IMR-90 (cell line): ENCODE results near the gene PI16. TPM values are rescaled to one million over a fixed set of nuclear protein-coding genes. Genes with fewer than 3 reads are reported as not detected.

ENCODE experiments used
- ATAC-seq: fragments of 200-7000 bp; cut with Tn5 transposase; 2 replicates; pipeline ENCODE4 v1.9.1; 2020; ENCODE audit warnings: low read depth, mild to moderate bottlenecking, moderate library complexity
- BruUV-seq: library from RNA; stranded (reverse); fragments of 400-500 nt; replicated peaks from 2 replicates; lab custom pipeline; 2021; lab: Mats Ljungman, UMichigan
- CTCF ChIA-PET: fragments of 300-600 bp; formaldehyde crosslinking; extraction: SDS; loops from one replicate; lab custom pipeline; 2021; ENCODE audit warnings: antibody characterized with exemption; lab: Yijun Ruan, JAX
- POLR2A ChIA-PET: fragments of 300-600 bp; sonication (Branson Sonifier 250); formaldehyde crosslinking; loops from one replicate; lab custom pipeline; 2022; ENCODE audit warnings: antibody characterized with exemption; ENCODE audit not compliant: unreplicated experiment; lab: Charles Lee
- DNase-seq: peaks from one replicate; pipeline ENCODE4 v3.0.0; 2013
- H2AFZ ChIP-seq: replicated peaks from 2 replicates; pipeline ENCODE3; 2013; ENCODE audit warnings: low read length, mild to moderate bottlenecking; ENCODE audit not compliant: poor library complexity
- H2AK5ac ChIP-seq: 2 replicates; pipeline ENCODE4 v1.6.1; 2013; ENCODE audit warnings: low read depth, low read length, inconsistent platforms
- H2AK9ac ChIP-seq: replicated peaks from 2 replicates; pipeline ENCODE3; 2013; ENCODE audit warnings: mild to moderate bottlenecking, low read depth, low read length, moderate library complexity; ENCODE audit not compliant: poor library complexity
- H2BK120ac ChIP-seq: 2 replicates; pipeline ENCODE4 v1.6.1; 2013; ENCODE audit warnings: low read depth, low read length, inconsistent platforms
- H2BK15ac ChIP-seq: 3 replicates; pipeline ENCODE4 v1.6.1; 2013; ENCODE audit warnings: low read depth, low read length, inconsistent platforms
- H2BK20ac ChIP-seq: 2 replicates; pipeline ENCODE4 v1.6.1; 2013; ENCODE audit warnings: low read depth, mild to moderate bottlenecking, inconsistent platforms, low read length, moderate library complexity
- H2BK5ac ChIP-seq: 2 replicates; pipeline ENCODE4 v1.6.1; 2013; ENCODE audit warnings: mild to moderate bottlenecking, low read depth, low read length, inconsistent platforms; ENCODE audit not compliant: poor library complexity, severe bottlenecking
- H3K14ac ChIP-seq: replicated peaks from 2 replicates; pipeline ENCODE4 v1.6.1; 2013; ENCODE audit warnings: low read depth, low read length, inconsistent platforms
- H3K18ac ChIP-seq: 2 replicates; pipeline ENCODE4 v1.6.1; 2013; ENCODE audit warnings: low read depth, low read length, control low read depth
- H3K23ac ChIP-seq: 2 replicates; pipeline ENCODE4 v1.6.1; 2013; ENCODE audit warnings: low read depth, low read length, inconsistent platforms
- H3K27ac ChIP-seq: 2 replicates; pipeline ENCODE4 v1.5.1; 2013; ENCODE audit warnings: mild to moderate bottlenecking, control low read depth, low read length; ENCODE audit not compliant: insufficient read depth
- H3K27me3 ChIP-seq: 2 replicates; pipeline ENCODE4 v1.6.1; 2013; ENCODE audit warnings: low read length; ENCODE audit not compliant: control insufficient read depth, insufficient read depth
- H3K36me3 ChIP-seq: 2 replicates; pipeline ENCODE4 v1.6.1; 2013; ENCODE audit warnings: low read length, mixed read lengths; ENCODE audit not compliant: control insufficient read depth, insufficient read depth
- H3K4ac ChIP-seq: 2 replicates; pipeline ENCODE4 v1.6.1; 2013; ENCODE audit warnings: low read depth, low read length, inconsistent platforms
- H3K4me1 ChIP-seq: 2 replicates; pipeline ENCODE4 v1.6.1; 2013; ENCODE audit warnings: low read length, mixed read lengths; ENCODE audit not compliant: control insufficient read depth, insufficient read depth
- H3K4me2 ChIP-seq: 2 replicates; pipeline ENCODE4 v1.6.1; 2013; ENCODE audit warnings: low read depth, mild to moderate bottlenecking, control low read depth, low read length, moderate library complexity
- H3K4me3 ChIP-seq: 2 replicates; pipeline ENCODE4 v1.5.1; 2013; ENCODE audit warnings: low read depth, mild to moderate bottlenecking, control low read depth, low read length, moderate library complexity; ENCODE audit not compliant: insufficient read depth
- H3K56ac ChIP-seq: 2 replicates; pipeline ENCODE4 v1.6.1; 2013; ENCODE audit warnings: low read length, inconsistent platforms; ENCODE audit not compliant: insufficient read depth; ENCODE audit errors: extremely low read depth
- H3K79me1 ChIP-seq, 2 experiments: 2 replicates each; pipeline ENCODE4 v1.6.1; 2013; ENCODE audit warnings: low read length in 2 of 2, inconsistent platforms in 1 of 2, low read depth in 1 of 2
- H3K9ac ChIP-seq: 2 replicates; pipeline ENCODE4 v1.6.1; 2013; ENCODE audit warnings: low read depth, low read length, control low read depth
- H3K9me1 ChIP-seq: 2 replicates; pipeline ENCODE4 v1.6.1; 2013; ENCODE audit warnings: low read length, inconsistent platforms; ENCODE audit not compliant: insufficient read depth
- H3K9me3 ChIP-seq: 2 replicates; pipeline ENCODE4 v1.6.1; 2013; ENCODE audit warnings: low read length; ENCODE audit not compliant: control insufficient read depth, insufficient read depth
- H4K20me1 ChIP-seq: 2 replicates; pipeline ENCODE4 v1.6.1; 2013; ENCODE audit warnings: low read length, inconsistent platforms; ENCODE audit not compliant: insufficient read depth
- H4K5ac ChIP-seq: 2 replicates; pipeline ENCODE4 v1.6.1; 2013; ENCODE audit warnings: mild to moderate bottlenecking, low read depth, low read length, control low read depth
- H4K8ac ChIP-seq, 2 experiments: 2 replicates each; pipeline ENCODE4 v1.6.1; 2013; ENCODE audit warnings: low read depth in 2 of 2, low read length in 2 of 2, control low read depth in 1 of 2, inconsistent platforms in 1 of 2
- H4K91ac ChIP-seq: 2 replicates; pipeline ENCODE4 v1.6.1; 2013; ENCODE audit warnings: low read depth, low read length, inconsistent platforms; ENCODE audit not compliant: insufficient read depth
- BHLHE40 ChIP-seq: fragments of 150-350 bp; IDR thresholded peaks from 2 replicates; pipeline ENCODE4 v1.6.1; 2016; ENCODE audit warnings: mild to moderate bottlenecking, low read depth, low read length
- CHD1 ChIP-seq: IDR thresholded peaks from 2 replicates; pipeline ENCODE4 v1.6.1; 2012; ENCODE audit warnings: low read depth, low read length, improper control_type of control experiment
- MAFK ChIP-seq: IDR thresholded peaks from 2 replicates; pipeline ENCODE4 v1.6.1; 2012; ENCODE audit warnings: low read depth, low read length, improper control_type of control experiment
- RCOR1 ChIP-seq: IDR thresholded peaks from 2 replicates; pipeline ENCODE4 v1.6.1; 2012; ENCODE audit warnings: mild to moderate bottlenecking, low read length, improper control_type of control experiment; ENCODE audit not compliant: insufficient replicate concordance
- WGBS, 2 experiments: methylation state at CpG; one replicate each; pipeline versions ENCODE4 v1.1.5 to v1.1.7; 2013; ENCODE audit warnings: missing lambda C conversion rate in 2 of 2; ENCODE audit not compliant: insufficient read length in 1 of 2; ENCODE audit errors: extremely low coverage in 2 of 2; 5-methylcytosine and 5-hydroxymethylcytosine counted together
- dilution Hi-C: fragments of 300-500 bp; cut with HindIII; formaldehyde crosslinking; loops from one replicate; pipeline ENCODE4 v1.14.3; 2018; ENCODE audit warnings: low sequenced_read_pairs; ENCODE audit not compliant: unreplicated experiment
- in situ Hi-C: fragments of 300-500 bp; cut with MboI; formaldehyde crosslinking; loops from 3 replicates; pipeline ENCODE4 v1.14.3; 2019; ENCODE audit warnings: low sequenced_read_pairs, inconsistent platforms, mixed read lengths
- intact Hi-C: fragments of 100-400 bp; cut with micrococcal nuclease; formaldehyde crosslinking; loops from 2 replicates; pipeline ENCODE4 v1.10.0; 2022
- polyA plus RNA-seq, 3 experiments: library from polyadenylated mRNA; depleted of rRNA; stranded (reverse); fragments of >200 nt; gene quantifications; 2 replicates each; pipeline ENCODE4 v1.2.3, GENCODE V29; 2012; ENCODE audit warnings: low replicate concordance in 1 of 3
- total RNA-seq: library from RNA; depleted of rRNA; stranded (reverse); fragments of >200 nt; gene quantifications from 2 replicates; pipeline ENCODE4 v1.2.3, GENCODE V29; 2012

PI16 gene
- total and polyA plus RNA-seq, 2 of the 4 experiments (the other 2 are of a cell fraction): 0.21 TPM; not detected in 1

DNA sequence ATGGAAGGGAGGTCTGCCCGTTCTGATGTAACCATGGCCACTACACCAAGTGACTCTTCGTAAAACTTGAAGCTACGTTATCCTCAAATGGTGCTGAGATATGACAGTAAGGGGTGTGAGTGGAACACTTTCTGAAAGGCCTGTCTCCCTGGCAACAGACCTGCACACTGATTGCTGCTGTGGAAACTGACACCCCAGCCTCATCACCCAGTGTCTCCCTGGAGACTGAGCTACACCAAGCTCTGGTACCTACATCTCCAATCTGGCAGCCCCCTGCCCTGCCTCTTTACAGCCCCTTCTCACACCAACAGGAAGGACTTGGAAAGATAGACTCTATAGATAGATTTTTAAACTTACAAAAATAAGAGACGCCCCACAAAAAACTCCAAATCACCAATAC is 13.2 kb downstream of the PI16 start:
- Histone ChIP-seq H2BK5ac (no peak overlapping the region), H3K27me3 (no peaks in the 10 kb centered on the region), H4K91ac (no peak overlapping the region), H3K4me2 (no peak overlapping the region), H4K5ac (no peak overlapping the region), H3K9ac (no peak overlapping the region), H3K23ac (no peak overlapping the region), H2BK120ac (no peak overlapping the region), H3K36me3 (peaks cover 61% of the 10 kb centered on the region), H3K14ac (no peak overlapping the region), H3K4me1 (no peaks in the 10 kb centered on the region), H3K27ac (no peak overlapping the region), H2BK20ac (no peak overlapping the region), H3K79me1 (peaks cover 17 to 23% of the 10 kb centered on the region in 2 experiments; a peak in 3 of 4 replicates), H3K18ac (no peak overlapping the region), H2AK9ac (no peak overlapping the region), H3K56ac (no peak overlapping the region), H3K9me3 (no peaks in the 10 kb centered on the region), H4K20me1 (peaks cover 21% of the 10 kb centered on the region), H2AFZ (no peak overlapping the region), H2BK15ac (no peak overlapping the region), H2AK5ac (no peak overlapping the region), H3K9me1 (no peaks in the 10 kb centered on the region), H4K8ac (no peak overlapping the region), H3K4me3 (no peak overlapping the region), H3K4ac (no peak overlapping the region)
- no peak for ATAC-seq
- dilution Hi-C loops (no loop called here), in situ Hi-C loops (no loop called here), intact Hi-C loops (no loop called here)
- ChIA-PET POLR2A (no interaction called here), CTCF (no interaction called here)
- no CpG with 5 or more reads among the region's 4 CpGs for WGBS, 2 experiments
- no TSS peak for BruUV-seq
- DNase-seq: no peak
- TF ChIP-seq RCOR1 (no peak), BHLHE40 (no peak), CHD1 (no peak), MAFK (no peak)
